Glomerular endothelial cell (primary cell): ENCODE results near the gene XPC. TPM values are rescaled to one million over a fixed set of nuclear protein-coding genes. Genes with fewer than 3 reads are reported as not detected.
"Not testable (repeated sequence)": the region's sequence is repeated elsewhere in the genome, so short reads cannot be mapped to it uniquely, and the experiment has no call there.

ENCODE experiments used
- DNase-seq: peaks from one replicate; pipeline ENCODE4 v3.0.0-alpha.2; 2011; ENCODE audit warnings: low read depth, low spot score; ENCODE audit errors: extremely low read depth
- total RNA-seq: library from RNA; depleted of rRNA; stranded (reverse); fragments of >200 nt; gene quantifications from 2 replicates; pipeline ENCODE4 v1.2.3, GENCODE V29; 2015

The XPC gene
- total RNA-seq, 1 donor from 2014 or later = 50.4 TPM

DNA sequence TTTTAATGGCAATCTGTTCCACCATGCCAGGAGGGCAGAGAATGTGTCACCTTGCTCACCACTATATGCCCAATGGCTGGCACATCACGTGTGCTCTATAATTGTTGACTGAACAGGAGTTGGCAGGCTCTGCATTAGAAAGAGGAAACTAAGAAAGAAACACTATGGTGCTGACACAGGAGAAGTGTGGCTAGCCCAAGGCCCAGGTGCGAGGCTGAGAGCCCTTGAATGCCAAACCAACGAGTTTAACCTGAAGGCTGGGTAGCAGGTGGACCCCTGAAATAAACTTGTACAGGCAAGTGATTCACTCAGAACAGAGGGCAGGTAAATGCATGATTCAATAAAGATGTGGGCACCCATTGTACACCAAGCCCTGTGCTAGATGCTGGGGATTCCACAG, 56.1 kb downstream of the XPC start:
- DNase-seq = no peak

DNA sequence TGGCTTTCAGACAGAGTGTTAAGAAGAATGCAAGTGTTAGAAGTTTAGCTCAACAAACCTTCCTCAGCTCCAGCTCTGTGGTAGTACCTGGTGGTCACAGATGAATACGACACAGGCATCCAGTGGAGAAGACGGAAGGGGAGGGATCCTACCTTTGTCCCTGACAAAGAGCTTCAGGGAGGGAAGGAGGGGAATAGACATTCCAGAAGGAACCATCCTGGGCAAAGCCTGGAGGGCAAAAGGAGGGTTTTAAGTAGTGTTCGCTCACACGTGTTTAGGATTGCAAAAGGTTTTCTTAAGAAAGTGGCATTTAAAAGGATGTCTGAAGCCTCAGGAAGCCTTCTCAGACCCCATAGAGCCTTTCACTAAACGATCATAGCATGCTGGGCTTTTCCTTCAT, 56.5 kb downstream of the XPC start:
- no peak for DNase-seq

DNA sequence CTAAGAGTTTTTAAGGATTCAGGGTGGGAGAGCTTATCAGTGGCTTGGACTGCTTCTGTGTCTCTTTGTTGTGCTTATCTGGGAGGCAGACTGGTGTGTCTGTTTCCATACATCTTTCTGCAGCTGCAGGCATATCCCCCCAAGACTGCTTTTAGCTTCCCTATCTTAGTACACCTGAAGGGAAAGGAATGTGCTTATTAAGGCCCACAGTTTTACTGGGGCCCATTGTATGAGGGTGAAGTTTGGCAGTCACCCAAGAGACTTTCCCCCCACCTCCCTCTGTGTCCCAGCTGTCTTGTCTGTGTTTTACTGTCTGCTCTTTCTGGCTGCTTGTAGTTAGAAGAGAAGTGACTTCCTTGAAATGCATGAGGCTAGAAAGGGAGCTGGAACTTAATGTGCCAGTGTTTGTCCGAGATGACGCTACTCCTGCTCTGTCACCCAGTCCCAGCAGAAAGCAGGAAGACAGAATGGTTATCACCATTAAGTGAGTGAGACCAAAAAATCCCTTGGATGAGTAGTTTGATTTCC, 57.4 kb downstream of the XPC start:
- not testable (repeated sequence) for DNase-seq

DNA sequence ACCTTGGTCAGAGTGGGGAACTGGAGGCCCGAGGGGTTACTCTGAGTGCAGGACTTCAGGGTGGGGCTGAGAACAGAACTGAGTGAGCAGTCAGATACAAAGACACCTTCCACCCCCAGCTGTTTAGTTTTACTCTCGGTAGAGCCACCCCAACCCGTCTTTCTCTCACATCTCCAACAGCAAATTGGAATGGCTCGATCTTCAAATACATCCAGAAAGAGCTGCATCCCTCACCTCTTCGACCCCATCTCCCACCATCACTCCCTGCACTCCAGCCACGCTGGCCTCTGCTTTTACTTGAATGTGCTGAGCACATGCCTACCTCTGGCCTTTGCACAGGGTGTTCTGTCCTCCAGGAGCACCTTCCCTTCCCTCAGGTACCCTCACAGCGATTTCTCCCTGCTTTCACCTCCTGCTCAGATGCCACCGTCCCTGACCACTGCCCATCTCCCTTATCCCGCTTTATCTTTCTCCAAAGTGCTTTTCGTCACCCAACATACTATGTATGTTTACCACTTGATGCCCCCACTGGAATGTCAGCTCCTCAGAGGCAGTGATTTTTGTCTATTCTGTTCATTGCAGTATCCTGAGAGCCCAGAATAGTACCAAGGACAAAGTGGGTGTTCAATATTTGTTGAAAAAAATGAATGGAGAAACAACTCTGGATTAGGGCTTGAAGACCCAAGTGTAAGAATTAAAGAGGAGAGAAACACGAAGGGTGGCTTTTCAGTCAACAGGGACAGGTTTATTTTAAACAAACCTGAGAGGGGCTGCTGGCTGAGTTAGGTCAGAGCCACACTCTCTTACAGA, 58.1 kb downstream of the XPC start:
- DNase-seq = no peak

DNA sequence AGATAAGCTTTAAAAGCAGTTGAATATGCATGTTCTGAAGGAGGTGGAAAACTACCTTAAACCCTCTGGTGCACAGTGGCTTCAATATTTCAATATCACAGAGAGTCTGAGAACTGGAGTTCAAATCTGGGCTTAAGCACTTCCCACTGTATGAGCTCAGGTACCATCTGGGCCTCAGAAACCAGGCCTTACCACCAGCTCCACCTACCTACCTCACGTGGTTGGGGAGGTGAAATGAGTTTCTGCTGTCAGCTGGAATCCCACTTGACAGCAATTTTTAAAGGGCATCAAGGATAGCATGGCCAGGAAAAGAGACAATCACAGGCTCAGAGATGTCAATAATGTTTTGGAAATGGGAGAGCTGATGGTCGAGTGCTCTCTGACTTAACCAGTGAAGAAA, 58.8 kb downstream of the XPC start:
- no peak for DNase-seq

DNA sequence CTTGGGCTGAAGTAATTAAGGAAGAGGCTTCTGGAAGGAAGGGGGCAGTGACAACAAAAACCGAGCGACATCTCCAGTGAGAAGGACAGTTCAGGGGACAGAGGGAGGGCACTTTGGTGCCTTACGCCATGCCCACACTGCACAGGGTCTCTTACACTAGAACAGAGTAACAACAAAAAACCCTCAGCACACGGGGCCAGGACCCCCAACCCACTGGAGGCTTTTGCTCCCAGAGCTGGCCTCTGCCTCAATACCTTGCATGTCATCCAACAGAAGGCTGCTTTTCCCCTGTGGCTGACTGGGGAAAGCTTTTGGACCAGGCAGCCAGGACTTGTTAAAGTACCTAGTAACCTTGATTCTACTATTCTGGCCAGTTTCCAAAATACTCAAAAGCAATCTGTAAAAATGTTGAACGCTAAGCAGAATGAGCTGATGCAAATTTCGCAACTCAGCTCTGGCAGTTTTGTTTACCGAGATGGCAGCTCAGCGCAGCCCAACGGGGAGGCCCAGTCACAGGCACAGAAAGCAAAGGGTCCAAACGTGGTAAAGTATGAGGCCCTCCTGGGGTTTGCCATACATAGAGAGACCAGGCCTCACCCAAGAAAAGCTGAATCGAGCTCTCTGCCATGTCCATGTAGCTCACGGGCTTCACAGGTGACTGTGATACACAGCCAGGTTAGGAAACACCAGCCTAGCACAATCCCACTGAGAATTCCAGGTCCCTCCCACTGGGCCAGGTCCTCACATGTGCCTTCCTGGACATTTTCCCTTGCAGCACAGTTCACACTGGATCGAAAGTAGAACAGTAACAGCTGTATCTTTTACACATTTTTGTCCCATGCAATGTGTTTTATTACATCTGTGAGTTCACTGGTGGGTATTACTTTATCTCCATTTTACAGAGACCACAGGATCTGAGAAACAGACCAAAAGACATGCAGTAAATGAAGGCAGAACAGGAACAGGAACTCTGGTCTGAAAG, 59.7 kb downstream of the XPC start:
- DNase-seq = no peak

DNA sequence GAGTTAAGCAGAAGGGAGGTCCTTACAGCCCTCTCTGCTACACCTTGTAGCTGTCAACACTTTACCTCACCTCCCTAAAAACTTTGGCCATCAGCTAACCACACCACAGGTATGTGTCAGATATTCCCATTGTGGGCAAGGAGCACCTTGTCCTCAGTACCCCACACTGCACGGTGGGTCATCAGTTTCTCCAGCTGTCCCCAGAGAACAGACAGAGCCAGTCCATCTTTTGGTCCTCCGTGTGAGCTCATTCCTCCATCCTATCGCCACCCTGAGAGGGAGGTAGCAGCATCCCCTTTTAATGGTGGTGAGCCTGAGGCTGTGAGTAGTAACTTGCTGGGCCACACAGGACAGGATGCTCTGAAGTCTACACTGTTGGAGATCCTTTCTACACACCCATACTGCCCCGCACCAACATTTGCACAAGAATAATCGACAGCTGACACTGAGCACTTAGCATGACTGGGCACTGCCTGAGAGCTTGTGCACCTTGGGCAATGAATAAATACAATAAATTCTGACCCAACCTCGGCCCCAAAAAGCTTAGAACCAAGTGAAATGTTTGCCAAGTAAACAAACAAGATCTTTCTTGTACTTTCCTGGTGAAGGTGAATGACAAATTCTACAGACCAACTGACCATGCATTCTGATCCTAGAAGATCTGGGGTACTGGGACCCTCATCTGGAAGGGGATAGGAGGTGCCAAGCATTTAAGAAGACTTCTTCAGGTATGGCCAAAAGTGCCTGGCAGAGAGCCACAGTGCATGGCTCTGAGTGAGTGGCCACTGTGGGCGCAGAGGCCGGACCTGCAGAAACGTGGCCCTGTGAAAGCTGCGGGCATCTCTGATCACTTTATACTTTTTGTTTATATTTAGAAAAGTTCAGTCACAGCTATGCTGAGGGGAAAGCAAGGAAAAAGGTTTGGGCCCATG, 60.7 kb downstream of the XPC start:
- DNase-seq = no peak

DNA sequence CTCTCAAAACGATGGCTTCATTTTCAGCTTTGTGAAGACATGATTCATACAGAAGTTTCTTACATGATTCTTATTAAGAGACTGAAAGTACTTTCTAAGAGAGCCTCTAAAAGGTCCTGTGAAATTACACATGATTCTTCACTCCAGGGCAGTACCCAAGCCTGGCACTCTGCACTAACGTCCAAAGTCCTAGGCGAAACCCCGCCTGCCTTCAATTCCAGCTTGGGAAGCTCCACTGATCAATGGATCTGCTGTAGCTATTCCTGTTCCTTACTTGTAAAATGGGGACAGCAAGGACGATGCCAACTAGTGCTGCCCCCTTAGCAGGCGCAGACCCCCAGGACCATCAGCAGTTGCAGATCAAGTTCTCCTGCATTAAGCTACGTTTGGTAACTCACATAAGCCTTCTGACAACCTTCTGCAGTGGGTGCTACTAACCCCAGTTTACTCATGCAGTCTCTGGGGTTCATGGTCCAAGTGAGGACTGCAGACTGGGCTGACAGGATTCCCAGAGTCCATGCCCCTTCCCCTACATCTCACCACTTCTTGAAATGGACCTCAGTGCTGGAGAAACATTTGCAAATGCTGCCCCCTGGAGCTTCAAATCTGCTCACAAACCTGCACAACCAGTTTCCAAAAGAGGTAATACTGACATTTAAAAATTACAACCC, 64.3 kb downstream of the XPC start:
- DNase-seq = no peak

DNA sequence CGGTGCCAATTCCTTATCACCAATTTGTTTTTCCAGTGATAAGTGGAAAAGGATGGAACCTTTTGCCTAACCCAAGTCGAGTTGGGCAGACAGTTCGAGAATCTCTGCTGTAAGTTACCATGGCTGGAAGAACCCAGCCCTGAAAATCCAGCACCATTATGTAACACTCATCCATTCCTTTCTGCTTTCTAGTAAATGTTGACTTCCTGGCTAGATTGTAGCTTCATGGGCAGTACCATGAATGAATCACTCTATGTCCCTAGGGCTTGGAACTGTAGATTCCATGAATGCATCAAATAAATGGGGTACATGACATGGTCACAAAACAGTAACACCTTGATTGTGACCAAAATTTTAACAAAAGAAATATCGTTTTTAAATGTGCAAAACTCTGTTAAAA, 67.7 kb downstream of the XPC start:
- DNase-seq = no peak

DNA sequence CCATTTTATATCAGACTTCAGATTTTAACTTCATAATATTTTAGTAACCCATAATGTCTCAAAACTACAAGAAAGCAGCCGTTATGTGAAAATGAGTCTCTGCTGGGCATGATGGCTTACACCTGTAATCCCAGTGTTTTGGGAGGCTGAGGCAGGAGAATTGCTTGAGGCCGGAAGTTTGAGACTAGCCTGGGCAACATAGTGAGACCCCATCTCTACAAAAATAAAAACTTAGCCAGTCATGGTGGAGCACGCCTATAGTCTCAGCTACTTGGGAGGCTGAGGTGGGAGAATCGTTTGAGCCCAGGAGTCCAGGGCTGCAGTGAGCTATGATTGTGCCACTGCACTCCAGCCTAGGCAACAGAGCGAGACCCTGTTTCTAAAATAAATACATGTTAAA, 68.6 kb downstream of the XPC start:
- DNase-seq = not testable (repeated sequence)

DNA sequence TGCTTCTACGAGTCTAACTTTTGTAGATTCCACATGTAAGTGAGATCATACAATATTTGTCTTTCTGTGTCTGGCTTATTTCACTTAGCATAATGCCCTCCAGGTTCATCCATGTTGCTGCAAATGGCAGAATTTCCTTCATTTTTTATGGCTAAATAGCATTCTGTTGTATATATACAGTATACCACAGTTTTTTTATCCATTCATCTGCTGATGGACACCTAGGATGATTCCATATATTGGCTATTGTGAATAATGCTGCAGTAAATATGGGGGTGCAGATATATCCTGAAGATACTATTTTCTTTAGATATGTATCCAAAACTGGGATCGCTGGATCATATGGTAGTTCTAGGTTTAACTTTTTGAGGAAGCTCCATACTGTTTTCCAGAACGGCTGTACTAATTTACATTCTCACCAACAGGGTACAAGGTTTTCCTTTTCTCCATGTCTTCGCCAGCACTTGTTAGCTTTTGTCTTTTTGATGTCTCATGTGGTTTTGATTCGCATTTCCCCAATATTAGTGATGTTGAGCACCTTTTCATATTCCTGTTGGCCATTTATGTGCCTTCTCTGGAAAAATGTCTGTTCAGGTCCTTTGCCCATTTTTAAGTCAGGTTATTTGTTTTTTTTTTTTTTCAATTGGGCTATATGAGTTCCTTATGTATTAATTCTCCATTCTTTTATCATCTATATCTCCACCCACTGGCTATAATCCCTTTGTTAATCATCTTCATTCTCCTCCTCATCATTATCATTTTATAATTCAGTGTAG, 80.6 kb downstream of the XPC start:
- no peak for DNase-seq

DNA sequence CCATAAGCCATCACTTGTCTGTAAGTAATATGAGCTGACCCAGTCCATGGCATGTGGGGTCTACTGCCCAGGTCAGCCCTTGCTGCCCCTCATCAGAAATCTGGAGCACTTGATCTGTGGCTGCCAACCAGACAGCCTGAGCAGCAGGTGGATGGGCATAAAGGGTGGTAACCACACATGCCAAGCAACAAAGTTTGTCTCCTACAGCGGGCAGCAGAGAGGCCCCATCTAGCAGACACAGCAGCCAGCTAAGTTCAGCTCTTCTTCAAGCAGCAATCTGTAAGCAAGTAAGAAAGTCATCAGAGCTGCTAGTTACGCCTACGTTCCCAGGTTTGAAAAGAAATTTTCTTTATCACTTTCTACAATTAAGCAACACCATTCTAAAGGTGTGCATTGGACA, 81.7 kb downstream of the XPC start:
- DNase-seq = no peak

Other genes with a start within 250 kb of the XPC start
- 9.6 and 13.6 TPM in 2 replicates for gene CHCHD4, start 53.7 kb downstream of the XPC start, total RNA-seq
- gene TMEM43, start 53.5 kb downstream of the XPC start, total RNA-seq = 96.9 and 98.2 TPM in 2 replicates
- 8.6 and 11.2 TPM in 2 replicates for gene LSM3, start 216 bp upstream of the XPC start, total RNA-seq
- gene SLC6A6, start 224.0 kb upstream of the XPC start, total RNA-seq = 21.1 and 23.7 TPM in 2 replicates